Activated CD4-positive, CD25-positive, alpha-beta regulatory T cell treated with anti-CD3 and anti-CD28 coated beads, Interleukin-2, amount 50 U/mL, for 72 hours (primary cell): ENCODE measurements around the gene PHF13.
A peak's percentile ranks its signal among the peaks of the same experiment; 100 is the strongest.

Experiments
- DNase-seq: peaks from one replicate; pipeline ENCODE4 v3.0.0; 2021

Gene PHF13

DNA sequence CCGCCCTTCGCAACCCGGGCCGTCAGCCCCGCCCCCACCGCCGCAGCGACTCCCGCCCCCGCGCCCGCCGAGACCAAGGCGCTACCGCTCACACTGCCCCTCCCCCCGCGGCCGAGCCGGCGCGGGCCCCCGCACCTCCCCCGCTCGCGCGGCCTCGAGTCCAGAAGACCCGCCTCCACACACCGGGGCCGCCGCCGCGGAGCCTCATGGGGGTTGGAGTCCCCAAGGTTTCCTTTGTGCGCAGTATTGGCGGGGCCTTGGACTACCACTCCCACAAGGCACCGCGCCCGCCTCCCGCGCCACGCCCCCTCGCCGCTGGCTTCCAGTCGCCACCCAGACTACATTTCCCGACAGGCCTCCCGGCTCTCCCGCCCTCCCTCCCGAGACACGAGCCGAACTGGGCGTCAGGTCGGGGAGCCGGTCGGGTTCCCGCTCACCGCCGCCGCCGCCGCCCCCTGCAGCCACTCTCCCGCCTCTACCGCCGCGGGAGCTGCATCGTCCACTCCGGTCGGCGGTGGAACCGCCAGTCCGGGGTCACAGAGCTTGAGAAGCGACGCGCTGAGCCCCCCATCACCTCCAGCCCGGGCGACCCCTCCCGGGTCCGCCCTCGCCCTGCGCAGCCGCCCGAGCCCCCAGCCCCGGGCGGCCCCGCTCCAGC lies at the start of gene PHF13:
Gene PHF13 (plus strand): TSS at position 371 of the 658 bp plus-strand sequence. CDS start 336 bp downstream, outside the sequence.
- peak; percentile 99 for DNase-seq

DNA sequence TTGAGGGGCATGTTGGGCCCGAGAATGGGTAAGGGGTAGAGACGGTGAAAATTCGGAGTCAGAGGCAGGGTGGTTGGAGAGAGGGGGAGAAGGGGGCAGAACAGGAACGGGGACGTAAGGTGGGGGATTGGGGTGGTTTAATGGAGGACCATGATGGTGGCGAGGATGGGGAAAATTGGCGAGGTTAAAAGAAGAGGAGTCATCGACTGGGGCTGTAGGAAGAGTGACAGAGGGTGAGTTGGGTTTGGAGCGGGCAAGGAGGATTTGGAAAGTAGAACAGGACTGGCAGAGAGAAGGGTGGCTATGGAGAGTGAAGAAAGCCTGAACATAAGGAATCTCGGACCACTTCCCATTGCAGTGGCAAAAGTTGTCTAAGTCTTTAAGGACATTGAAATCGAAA lies 44.5 kb upstream of the PHF13 start:
- no peak for DNase-seq

DNA sequence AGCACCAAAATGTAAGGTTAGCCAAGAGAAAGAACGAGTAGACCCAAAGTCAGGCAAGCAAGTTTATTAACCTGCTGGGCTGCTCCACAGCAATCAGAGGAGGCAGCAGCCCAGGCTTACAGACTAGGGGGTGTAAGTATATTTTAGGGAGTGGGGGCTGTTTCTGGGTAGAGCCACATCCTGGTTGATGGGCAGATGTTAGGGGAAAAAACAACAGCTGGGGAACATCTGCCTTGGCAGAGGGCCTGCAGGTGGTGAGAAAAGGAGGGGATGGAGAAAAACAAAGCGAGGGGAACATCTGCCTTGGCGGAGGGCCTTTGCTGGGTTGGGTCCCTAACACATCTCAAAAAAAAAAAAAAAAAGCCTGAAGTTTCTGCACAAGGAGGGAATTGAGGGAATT lies 43.4 kb upstream of the PHF13 start:
- DNase-seq: no peak

DNA sequence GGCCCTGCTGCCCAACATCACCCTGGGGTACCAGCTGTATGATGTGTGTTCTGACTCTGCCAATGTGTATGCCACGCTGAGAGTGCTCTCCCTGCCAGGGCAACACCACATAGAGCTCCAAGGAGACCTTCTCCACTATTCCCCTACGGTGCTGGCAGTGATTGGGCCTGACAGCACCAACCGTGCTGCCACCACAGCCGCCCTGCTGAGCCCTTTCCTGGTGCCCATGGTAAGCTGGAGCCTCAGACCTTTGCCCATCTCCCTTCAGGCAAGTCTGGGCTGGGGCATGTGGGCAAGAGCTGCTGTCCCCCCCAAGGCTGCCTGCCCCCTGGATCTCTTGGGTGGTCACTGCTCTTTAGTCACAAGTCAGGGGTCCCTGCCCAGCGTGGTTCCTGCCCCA lies 42.5 kb upstream of the PHF13 start:
- DNase-seq: no peak

DNA sequence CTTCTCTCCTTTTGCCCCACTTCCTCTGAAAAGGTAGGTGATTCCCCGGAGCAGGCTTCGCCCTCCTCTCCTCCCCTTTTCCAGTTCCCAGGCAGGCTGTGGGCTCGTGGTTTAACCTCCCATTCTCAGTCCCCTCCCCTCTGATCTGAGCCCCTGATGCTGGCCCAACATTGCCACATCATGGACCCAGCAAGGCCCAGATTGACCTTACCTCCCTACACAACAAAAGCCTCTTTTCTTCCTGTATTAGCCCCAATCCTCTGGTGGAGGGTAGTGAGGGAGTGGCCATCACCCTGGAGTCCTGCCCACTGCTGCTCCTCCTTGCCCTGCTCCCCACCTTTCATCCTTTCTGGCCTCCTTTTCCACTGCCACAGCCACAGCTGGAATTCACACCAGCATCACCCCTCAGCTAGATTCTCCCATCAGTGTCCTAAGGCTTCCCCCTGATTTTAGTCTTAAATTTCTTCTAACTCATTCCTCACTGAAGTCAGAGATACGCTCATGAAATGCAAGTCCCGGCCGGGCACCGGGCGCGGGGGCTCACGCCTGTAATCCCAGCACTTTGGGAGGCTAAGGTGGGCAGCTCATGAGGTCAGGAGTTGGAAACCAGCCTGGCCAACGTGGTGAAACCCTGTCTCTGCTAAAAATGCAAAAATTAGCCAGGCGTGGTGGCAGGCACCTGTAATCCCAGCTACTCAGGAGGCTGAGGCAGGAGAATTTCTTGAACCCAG lies 40.7 kb upstream of the PHF13 start:
- no peak for DNase-seq

DNA sequence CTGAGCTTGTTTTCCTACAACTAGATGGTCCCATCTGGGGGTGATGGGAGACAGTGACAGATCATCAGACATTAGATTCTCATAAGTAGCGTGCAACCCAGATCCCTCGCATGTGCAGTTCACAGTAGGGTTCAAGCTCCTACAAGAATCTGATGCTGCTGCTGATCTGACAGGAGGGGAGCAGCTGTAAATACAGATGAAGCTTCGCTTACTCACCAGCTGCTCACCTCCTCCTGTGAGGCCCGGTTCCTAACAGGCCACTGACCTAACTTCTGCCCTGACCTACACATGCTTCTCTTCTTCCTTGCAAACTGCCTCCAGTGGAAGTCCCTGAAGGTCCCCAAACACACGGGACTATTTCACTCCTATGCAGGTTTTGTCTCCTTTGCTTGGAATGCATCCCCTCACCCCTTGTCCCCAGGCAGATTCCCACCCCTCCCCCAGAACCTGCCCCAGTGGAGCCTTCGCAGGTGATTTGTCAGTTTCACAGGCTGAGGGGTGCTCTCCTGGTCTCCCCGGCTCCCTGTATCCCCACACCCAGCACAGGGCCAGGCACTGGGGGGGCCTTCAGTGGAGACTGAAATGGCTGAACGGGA lies 39.4 kb upstream of the PHF13 start:
- no peak for DNase-seq

DNA sequence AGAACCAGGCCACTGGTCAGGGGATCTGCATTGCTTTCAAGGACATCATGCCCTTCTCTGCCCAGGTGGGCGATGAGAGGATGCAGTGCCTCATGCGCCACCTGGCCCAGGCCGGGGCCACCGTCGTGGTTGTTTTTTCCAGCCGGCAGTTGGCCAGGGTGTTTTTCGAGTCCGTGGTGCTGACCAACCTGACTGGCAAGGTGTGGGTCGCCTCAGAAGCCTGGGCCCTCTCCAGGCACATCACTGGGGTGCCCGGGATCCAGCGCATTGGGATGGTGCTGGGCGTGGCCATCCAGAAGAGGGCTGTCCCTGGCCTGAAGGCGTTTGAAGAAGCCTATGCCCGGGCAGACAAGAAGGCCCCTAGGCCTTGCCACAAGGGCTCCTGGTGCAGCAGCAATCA lies 38.7 kb upstream of the PHF13 start:
- DNase-seq: no peak

DNA sequence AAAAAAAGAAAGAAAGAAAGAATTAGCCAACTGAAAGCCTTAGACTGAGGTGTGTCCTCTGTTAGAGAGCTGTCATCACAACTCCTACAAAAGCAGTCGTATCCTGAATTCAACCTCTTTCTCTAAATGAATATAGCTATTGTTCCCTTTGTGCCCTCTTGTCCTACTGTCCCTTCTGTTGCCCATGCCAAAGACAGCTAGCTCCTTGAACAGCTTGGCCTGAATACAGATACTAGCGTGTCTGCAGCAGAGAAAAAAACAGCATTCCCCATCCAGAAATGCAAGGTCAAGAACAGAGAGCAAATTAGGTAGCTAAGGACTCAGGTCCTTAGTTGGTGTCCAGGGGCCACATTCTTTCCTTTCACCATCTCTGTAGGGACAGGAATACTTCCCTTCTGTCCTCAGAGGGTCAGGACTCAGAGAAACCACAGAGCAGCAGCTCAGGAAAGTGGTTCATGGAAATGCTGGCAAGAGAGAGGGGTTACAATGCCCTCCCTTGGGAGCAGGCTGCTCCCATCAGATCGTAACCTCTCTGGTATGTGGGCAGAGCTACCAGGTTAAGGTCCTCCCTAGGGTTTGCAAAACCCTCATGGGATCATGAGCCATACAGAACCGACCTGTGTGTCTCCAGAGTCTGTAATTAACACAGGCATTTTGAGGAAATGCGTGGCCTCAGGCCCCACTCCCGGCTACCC lies 35.6 kb upstream of the PHF13 start:
- DNase-seq: no peak

DNA sequence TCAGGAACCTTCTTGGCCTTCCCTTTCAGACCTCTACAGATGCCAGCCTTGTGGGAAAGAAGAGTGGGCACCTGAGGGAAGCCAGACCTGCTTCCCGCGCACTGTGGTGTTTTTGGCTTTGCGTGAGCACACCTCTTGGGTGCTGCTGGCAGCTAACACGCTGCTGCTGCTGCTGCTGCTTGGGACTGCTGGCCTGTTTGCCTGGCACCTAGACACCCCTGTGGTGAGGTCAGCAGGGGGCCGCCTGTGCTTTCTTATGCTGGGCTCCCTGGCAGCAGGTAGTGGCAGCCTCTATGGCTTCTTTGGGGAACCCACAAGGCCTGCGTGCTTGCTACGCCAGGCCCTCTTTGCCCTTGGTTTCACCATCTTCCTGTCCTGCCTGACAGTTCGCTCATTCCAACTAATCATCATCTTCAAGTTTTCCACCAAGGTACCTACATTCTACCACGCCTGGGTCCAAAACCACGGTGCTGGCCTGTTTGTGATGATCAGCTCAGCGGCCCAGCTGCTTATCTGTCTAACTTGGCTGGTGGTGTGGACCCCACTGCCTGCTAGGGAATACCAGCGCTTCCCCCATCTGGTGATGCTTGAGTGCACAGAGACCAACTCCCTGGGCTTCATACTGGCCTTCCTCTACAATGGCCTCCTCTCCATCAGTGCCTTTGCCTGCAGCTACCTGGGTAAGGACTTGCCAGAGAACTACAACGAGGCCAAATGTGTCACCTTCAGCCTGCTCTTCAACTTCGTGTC lies 34.7 kb upstream of the PHF13 start:
- no peak for DNase-seq

DNA sequence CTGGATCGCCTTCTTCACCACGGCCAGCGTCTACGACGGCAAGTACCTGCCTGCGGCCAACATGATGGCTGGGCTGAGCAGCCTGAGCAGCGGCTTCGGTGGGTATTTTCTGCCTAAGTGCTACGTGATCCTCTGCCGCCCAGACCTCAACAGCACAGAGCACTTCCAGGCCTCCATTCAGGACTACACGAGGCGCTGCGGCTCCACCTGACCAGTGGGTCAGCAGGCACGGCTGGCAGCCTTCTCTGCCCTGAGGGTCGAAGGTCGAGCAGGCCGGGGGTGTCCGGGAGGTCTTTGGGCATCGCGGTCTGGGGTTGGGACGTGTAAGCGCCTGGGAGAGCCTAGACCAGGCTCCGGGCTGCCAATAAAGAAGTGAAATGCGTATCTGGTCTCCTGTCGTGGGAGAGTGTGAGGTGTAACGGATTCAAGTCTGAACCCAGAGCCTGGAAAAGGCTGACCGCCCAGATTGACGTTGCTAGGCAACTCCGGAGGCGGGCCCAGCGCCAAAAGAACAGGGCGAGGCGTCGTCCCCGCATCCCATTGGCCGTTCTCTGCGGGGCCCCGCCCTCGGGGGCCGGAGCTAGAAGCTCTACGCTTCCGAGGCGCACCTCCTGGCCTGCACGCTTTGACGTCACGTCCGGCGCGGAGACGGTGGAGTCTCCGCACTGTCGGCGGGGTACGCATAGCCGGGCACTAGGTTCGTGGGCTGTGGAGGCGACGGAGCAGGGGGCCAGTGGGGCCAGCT lies 34.0 kb upstream of the PHF13 start, which contains the start of gene ZBTB48:
Gene ZBTB48 (plus strand): TSS at position 621 of the 745 bp plus-strand sequence. CDS start 616 bp downstream, outside the sequence.
- DNase-seq: peak; percentile 97

DNA sequence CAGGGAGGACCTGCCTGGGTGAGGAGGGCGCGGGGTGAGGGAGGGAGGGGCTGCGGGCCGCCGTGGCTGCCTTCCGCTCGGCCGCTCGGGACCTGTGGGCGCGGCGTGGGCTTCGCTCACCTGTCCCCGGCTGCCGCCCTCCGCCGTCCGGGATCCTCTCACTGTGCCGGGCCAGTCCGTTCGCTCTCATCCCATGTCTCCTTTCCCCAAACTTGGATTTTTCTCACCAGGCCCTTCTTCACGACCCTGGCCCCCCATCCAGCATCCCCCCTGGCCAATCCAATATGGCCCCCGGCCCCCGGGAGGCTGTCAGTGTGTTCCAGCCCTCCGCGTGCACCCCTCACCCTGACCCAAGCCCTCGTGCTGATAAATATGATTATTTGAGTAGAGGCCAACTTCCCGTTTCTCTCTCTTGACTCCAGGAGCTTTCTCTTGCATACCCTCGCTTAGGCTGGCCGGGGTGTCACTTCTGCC lies 33.4 kb upstream of the PHF13 start:
- DNase-seq: no peak

DNA sequence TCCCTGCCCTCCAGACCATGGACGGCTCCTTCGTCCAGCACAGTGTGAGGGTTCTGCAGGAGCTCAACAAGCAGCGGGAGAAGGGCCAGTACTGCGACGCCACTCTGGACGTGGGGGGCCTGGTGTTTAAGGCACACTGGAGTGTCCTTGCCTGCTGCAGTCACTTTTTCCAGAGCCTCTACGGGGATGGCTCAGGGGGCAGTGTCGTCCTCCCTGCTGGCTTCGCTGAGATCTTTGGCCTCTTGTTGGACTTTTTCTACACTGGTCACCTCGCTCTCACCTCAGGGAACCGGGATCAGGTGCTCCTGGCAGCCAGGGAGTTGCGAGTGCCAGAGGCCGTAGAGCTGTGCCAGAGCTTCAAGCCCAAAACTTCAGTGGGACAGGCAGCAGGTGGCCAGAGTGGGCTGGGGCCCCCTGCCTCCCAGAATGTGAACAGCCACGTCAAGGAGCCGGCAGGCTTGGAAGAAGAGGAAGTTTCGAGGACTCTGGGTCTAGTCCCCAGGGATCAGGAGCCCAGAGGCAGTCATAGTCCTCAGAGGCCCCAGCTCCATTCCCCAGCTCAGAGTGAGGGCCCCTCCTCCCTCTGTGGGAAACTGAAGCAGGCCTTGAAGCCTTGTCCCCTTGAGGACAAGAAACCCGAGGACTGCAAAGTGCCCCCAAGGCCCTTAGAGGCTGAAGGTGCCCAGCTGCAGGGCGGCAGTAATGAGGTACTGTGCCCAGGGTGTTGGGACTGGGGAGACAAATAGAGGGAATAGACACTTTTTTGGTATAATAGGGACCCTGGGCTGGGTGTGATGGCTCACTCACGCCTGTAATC lies 32.7 kb upstream of the PHF13 start:
- no peak for DNase-seq

DNA sequence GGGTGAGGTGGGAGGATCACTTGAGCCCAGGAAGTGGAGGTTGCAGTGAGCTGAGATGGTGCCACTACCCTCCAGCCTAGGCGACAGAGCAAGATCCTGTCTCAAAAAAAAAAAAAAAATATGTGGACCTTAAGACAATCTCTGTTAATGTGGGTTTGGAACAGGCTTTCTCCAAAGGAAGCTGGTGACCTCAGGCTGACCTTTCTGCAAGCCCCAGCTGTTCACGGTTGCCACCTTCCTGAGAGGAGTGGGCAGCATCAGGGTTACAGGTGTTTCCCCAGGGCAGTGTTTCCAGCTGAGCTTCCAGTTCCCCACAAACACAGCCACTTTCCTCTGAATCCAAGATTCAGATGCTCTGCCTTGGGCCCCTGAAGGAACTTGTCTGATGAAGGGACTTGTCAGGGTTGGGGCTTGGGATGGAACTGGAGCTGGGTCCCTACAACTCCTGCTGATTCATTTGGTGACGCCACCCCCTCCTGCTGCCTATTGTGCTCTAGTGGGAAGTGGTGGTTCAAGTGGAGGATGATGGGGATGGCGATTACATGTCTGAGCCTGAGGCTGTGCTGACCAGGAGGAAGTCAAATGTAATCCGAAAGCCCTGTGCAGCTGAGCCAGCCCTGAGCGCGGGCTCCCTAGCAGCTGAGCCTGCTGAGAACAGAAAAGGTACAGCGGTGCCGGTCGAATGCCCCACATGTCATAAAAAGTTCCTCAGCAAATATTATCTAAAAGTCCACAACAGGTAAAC lies 31.8 kb upstream of the PHF13 start:
- no peak for DNase-seq

DNA sequence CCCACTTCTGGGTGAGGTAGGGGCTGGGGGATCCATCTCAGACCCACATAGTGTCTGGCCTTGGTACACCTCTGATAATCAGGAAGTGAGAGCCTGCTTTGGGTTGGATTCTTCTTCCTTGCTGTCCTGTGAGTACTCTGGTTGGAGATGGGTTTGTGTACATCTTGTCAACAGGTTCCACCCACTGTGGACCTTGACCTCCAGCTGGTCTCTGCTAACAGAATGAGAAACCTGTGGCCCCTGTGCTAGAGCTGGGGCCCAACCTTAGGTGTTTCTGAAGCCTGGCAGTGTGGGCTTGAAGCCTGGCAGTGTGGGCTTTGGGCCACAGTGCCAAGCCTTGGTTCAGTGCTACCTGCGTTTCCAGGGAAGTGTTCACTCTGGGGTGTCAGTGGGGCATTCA lies 31.2 kb upstream of the PHF13 start:
- DNase-seq: no peak

DNA sequence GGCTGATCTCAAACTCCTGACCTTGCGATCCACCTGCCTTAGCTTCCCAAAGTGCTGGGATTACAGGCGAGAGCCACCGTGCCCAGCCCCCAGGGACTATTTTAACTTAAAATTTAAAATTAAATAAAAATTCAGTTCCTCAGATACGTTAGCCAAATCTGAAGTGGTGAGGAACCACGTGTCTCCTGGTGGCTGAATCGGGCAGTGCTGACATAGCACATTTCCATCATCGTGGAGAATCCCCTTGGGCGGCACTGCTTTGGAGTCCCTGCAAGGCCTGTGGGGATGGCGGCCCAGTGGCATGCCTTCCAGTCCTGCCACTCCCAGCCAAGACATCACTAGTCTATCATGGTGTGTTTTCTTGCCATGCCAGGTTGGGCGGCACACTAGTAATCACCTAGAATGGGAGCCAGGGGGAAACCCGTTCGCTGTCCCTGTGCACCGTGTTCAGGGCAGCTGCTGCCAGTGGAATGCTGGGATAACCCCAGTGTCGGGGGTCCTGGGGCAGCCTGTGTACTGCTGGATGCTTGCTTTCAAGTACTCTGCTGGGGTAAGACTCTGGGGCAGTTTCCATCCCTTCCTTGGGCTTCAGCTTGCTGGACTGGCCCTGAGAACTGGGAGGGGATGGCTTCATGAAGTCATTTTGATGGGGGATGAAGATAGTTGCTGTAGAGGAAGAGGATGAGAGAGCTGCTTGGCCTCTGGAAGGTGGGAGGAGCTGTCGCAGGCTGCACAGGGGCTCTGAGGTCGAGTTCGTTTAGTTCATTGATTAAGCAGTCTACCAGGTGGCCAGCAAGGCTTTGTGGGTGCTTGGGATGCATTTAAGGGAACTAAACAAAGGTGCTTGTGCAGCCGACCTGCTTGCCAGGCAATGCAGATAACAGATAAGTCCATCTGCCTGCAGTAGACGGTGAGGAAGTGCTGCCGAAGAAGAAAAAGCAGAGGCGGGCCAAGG lies 29.1 kb upstream of the PHF13 start:
- DNase-seq: no peak

DNA sequence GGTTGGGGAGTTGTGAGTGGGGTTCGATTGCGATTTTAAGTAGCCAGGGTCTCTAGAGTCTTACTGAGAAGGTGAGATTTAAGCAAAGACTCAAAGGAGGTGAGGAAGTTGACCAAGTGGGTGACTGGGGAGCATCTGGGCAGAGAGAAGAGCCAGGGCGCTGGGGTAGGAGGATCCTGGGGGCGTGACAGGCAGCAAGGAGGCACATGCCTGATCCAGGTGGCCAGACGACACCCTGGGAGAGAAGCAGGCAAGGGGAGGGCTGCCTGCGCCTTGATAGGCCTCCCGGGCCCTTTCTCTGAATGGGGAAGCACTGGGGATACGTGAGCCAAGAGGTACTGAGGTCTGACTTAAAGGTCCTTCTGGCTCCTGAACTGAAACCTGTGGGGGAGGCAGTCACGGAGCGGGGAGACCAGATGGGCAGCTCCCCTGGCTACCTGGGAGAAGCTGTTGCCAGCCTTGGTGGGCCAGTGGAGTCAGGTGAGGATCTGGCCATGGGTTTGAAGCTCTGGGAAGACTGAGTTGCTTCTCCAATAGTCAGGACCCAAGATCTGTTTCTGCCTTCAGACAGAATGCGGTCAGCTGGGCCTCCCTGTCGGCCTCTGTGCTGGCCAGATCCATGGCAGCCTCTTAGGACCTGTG lies 28.3 kb upstream of the PHF13 start:
- no peak for DNase-seq

DNA sequence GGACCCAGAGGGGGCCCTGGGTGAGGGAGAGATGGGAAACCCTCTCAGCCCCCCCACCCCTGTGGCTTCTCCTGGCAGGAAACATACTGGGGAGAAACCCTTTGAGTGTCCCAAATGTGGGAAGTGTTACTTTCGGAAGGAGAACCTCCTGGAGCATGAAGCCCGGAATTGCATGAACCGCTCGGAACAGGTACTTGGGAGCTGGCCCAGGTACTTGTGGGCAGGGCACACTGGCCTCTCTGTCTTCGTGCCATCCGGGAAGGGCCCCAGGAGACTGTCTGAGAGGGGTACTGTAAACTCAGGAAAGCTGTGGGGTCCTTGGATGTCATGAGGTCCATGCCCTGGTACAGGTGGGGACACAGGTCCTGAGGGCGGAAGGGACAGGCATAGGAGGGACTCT lies 27.7 kb upstream of the PHF13 start:
- DNase-seq: no peak

DNA sequence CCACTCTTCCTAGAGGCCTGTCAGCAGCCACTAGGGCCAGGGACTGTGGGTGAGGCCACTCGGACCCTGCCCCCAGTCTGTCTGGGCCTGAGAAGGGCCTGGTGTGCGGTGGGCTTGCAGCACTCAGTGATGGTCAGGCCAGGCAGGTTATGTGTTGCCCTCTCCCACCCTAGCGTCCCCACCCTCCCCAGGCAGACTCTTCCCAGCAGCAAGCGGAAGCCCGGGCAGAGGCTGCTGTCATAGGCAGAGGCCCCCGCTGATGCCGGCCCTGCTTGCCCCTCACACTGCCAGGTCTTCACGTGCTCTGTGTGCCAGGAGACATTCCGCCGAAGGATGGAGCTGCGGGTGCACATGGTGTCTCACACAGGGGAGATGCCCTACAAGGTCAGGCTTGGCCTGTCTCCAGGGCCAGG lies 27.1 kb upstream of the PHF13 start:
- DNase-seq: no peak
